ENCODE measurements around the gene CABYR. TPM values are rescaled to one million over a fixed set of nuclear protein-coding genes. Genes with fewer than 3 reads are reported as not detected.

CABYR gene
- total and polyA plus RNA-seq, 10 donors, result 0.56 to 2.3 (median 1.4) TPM; not detected in 1

GRCh38 chr18:24204904-24205303 lies 66.0 kb downstream of the CABYR start:
- Histone ChIP-seq H3K4me1 (no peaks in the 10 kb centered on the region), H3K27me3 (replicated peaks in 1 of 7) (no peaks in the 10 kb centered on the region), H3K4me3 (no peak overlapping the region), H3K9me3 (no peaks in the 10 kb centered on the region), H3K36me3 (no peaks in the 10 kb centered on the region), H3K27ac (no peak overlapping the region)
- no peak for DNase-seq
- no peak for TF ChIP-seq CTCF (IDR thresholded peaks at IDR 0.05 in 8 of 11, conservative IDR thresholded peaks at IDR 0.05 in 3 of 11)
- no peak for TF ChIP-seq POLR2AphosphoS5 (IDR thresholded peaks at IDR 0.05)
- TF ChIP-seq POLR2A (IDR thresholded peaks at IDR 0.05), result no peak
- intact Hi-C loops (cut with DNase I; ENCODE audit: low total_unique reads), result no loop called here
- WGBS, 5 donors, result 83 to 93% (median 92%) methylated on average over 3 of the region's 3 CpGs

GRCh38 chr18:24208270-24209035 lies 69.6 kb downstream of the CABYR start:
- no peaks in the 10 kb centered on the region for H3K9me3 ChIP-seq
- 45 to 71% (median 47%) methylated on average over 2 of the region's 2 CpGs for WGBS, 5 donors
- DNase-seq, result no peak
- no peak overlapping the region for H3K4me3 ChIP-seq
- no peak overlapping the region for H3K27ac ChIP-seq
- TF ChIP-seq POLR2A (IDR thresholded peaks at IDR 0.05) (no peak), POLR2AphosphoS5 (IDR thresholded peaks at IDR 0.05) (no peak), CTCF (IDR thresholded peaks at IDR 0.05 in 8 of 11, conservative IDR thresholded peaks at IDR 0.05 in 3 of 11) (no peak)
- intact Hi-C loops (cut with DNase I; ENCODE audit: low total_unique reads), result no loop called here
- no peaks in the 10 kb centered on the region for H3K27me3 ChIP-seq (replicated peaks in 1 of 7)
- no peaks in the 10 kb centered on the region for H3K36me3 ChIP-seq
- H3K4me1 ChIP-seq, result no peaks in the 10 kb centered on the region

- intact Hi-C loops (cut with DNase I; ENCODE audit: low total_unique reads), result no loop called here
- H3K9me3 ChIP-seq, result no peaks in the 10 kb centered on the region
- TF ChIP-seq POLR2A (IDR thresholded peaks at IDR 0.05) (no peak), CTCF (IDR thresholded peaks at IDR 0.05 in 8 of 11, conservative IDR thresholded peaks at IDR 0.05 in 3 of 11) (no peak)
- no peaks in the 10 kb centered on the region for H3K27me3 ChIP-seq (replicated peaks in 1 of 7)
- H3K4me3 ChIP-seq, result no peak overlapping the region
- no peak for DNase-seq
- H3K4me1 ChIP-seq, result no peaks in the 10 kb centered on the region
- WGBS, 5 donors, result 81 to 95% (median 94%) methylated on average over 6 of the region's 6 CpGs
- H3K27ac ChIP-seq, result no peak overlapping the region
- H3K36me3 ChIP-seq, result no peaks in the 10 kb centered on the region
These were observed 70.7 kb downstream of the CABYR start for GRCh38 chr18:24209558-24209957.

Small RNAs within 50 kb of the gene (small RNA-seq; reads per million reads assigned to genes)
- gene RF00017 (0 reads per million in 4 donors), gene RNA5SP452 (0.69 to 2.1 (median 1.7) reads per million in 4 donors), gene RNU5A-6P (0 to 0.15 (median 0.07) reads per million in 4 donors)

Other genes with a start within 250 kb of the CABYR start
- 10 to 100 TPM; 23.2 to 52.3 (median 30.4) TPM for gene TTC39C, start 124.3 kb upstream of the CABYR start, total RNA-seq
- gene TTC39C, start 124.3 kb upstream of the CABYR start, polyA plus RNA-seq, result 10 to 100 TPM; 15.4 to 21.8 (median 16.6) TPM